Measurements from ENCODE around the gene SEC24C. TPM values are rescaled to one million over a fixed set of nuclear protein-coding genes. Genes with fewer than 3 reads are reported as not detected.

The SEC24C gene
- total RNA-seq, 1 donor from 2014 or later: 36.0 TPM

- Mint-ChIP-seq H3K9me3 (no peaks in the 10 kb centered on the region), H3K4me3 (peak within 1 kb of the TSS; percentile 97), H3K27me3 (ENCODE audit: insufficient read depth, low read depth) (peaks cover 4% of the 10 kb centered on the region), H3K4me1 (peaks cover 39% of the 10 kb centered on the region), H3K27ac (peak within 1 kb of the TSS; percentile 99), H3K36me3 (no peaks in the 10 kb centered on the region)
- Histone ChIP-seq H3K4me2 (peak within 1 kb of the TSS; percentile 100), H3K4me3 (peak within 1 kb of the TSS; percentile 65), H3K9ac (peak within 1 kb of the TSS; percentile 81), H3K9me3 (ENCODE audit: low read depth) (no peaks in the 10 kb centered on the region), H3K27ac (peak within 1 kb of the TSS; percentile 59), H3K79me2 (ENCODE audit: low read depth) (peaks cover 83% of the 10 kb centered on the region), H3F3A (ENCODE audit: low read depth) (peaks cover 43% of the 10 kb centered on the region), H4K20me1 (ENCODE audit: low read depth) (peaks cover 32% of the 10 kb centered on the region), H3K27me3 (no peaks in the 10 kb centered on the region), H3K4me1 (peaks cover 26% of the 10 kb centered on the region), H2AFZ (replicated peaks) (peak within 1 kb of the TSS; percentile 63), H3K36me3 (no peaks in the 10 kb centered on the region)
- DNase-seq (ENCODE audit: low spot score): peak; percentile 93
- TF ChIP-seq CTCF (IDR thresholded peaks at IDR 0.05) (no peak), EZH2 (IDR thresholded peaks at IDR 0.05) (no peak), EZH2phosphoT487 (IDR thresholded peaks at IDR 0.05) (no peak)
Observed at GRCh38 chr10:73781879-73782748, 37.9 kb downstream of the SEC24C start, which contains the start of gene CHCHD1. Gene CHCHD1, plus strand, starts transcription at chr10:73782048. Its CDS starts 28 bp downstream, at chr10:73782076.

GRCh38 chr10:73782749-73783085, 38.5 kb downstream of the SEC24C start:
- H3K4me2 ChIP-seq: peak overlapping the region; percentile 100
- H3K4me3 ChIP-seq: peak overlapping the region; percentile 65
- no peaks in the 10 kb centered on the region for H3K36me3 Mint-ChIP-seq
- H3K4me1 Mint-ChIP-seq: peaks cover 42% of the 10 kb centered on the region
- peaks cover 36% of the 10 kb centered on the region for H4K20me1 ChIP-seq (ENCODE audit: low read depth)
- H3K4me1 ChIP-seq: peaks cover 26% of the 10 kb centered on the region
- DNase-seq (ENCODE audit: low spot score): no peak
- no peak for TF ChIP-seq CTCF (IDR thresholded peaks at IDR 0.05)
- no peaks in the 10 kb centered on the region for H3K9me3 Mint-ChIP-seq
- H3K4me3 Mint-ChIP-seq: peak overlapping the region; percentile 97
- peak overlapping the region; percentile 99 for H3K27ac Mint-ChIP-seq
- H3F3A ChIP-seq (ENCODE audit: low read depth): peaks cover 43% of the 10 kb centered on the region
- no peaks in the 10 kb centered on the region for H3K36me3 ChIP-seq
- H3K27ac ChIP-seq: no peak overlapping the region
- peak overlapping the region; percentile 81 for H3K9ac ChIP-seq
- H3K27me3 Mint-ChIP-seq (ENCODE audit: insufficient read depth, low read depth): peaks cover 4% of the 10 kb centered on the region
- H2AFZ ChIP-seq (replicated peaks): no peak overlapping the region
- no peaks in the 10 kb centered on the region for H3K27me3 ChIP-seq
- no peaks in the 10 kb centered on the region for H3K9me3 ChIP-seq (ENCODE audit: low read depth)
- peaks cover 86% of the 10 kb centered on the region for H3K79me2 ChIP-seq (ENCODE audit: low read depth)

GRCh38 chr10:73785211-73785720, 41.1 kb downstream of the SEC24C start, which contains the start of gene ZSWIM8:
Gene ZSWIM8, plus strand, starts transcription at chr10:73785606. Its CDS starts 273 bp downstream, at chr10:73785879.
- peak within 1 kb of the TSS; percentile 67 for H3K9ac ChIP-seq
- peak; percentile 94 for DNase-seq (ENCODE audit: low spot score)
- H3K27me3 ChIP-seq: no peaks in the 10 kb centered on the region
- peaks cover 68% of the 10 kb centered on the region for H3K79me2 ChIP-seq (ENCODE audit: low read depth)
- H2AFZ ChIP-seq (replicated peaks): peak within 1 kb of the TSS; percentile 98
- H3K27ac ChIP-seq: no peak within 1 kb of the TSS
- Mint-ChIP-seq H3K36me3 (peaks cover 6% of the 10 kb centered on the region), H3K4me3 (peak within 1 kb of the TSS; percentile 99), H3K27ac (peak within 1 kb of the TSS; percentile 78), H3K27me3 (ENCODE audit: insufficient read depth, low read depth) (peaks cover 7% of the 10 kb centered on the region), H3K4me1 (peaks cover 39% of the 10 kb centered on the region), H3K9me3 (no peaks in the 10 kb centered on the region)
- H3K4me1 ChIP-seq: peaks cover 25% of the 10 kb centered on the region
- H4K20me1 ChIP-seq (ENCODE audit: low read depth): peaks cover 36% of the 10 kb centered on the region
- peak within 1 kb of the TSS; percentile 95 for H3K4me2 ChIP-seq
- no peaks in the 10 kb centered on the region for H3K36me3 ChIP-seq
- peaks cover 41% of the 10 kb centered on the region for H3F3A ChIP-seq (ENCODE audit: low read depth)
- peak within 1 kb of the TSS; percentile 84 for H3K4me3 ChIP-seq
- TF ChIP-seq CTCF (IDR thresholded peaks at IDR 0.05) (no peak), EZH2 (IDR thresholded peaks at IDR 0.05) (no peak), EZH2phosphoT487 (IDR thresholded peaks at IDR 0.05) (no peak)
- no peaks in the 10 kb centered on the region for H3K9me3 ChIP-seq (ENCODE audit: low read depth)

Data from neural progenitor cell (in vitro differentiated cells).